GM18520 (cell line): Measurements from ENCODE around the gene SLC9A8.
"Not testable (repeated sequence)": the region's sequence is repeated elsewhere in the genome, so short reads cannot be mapped to it uniquely, and the experiment has no call there.

ENCODE experiments used
- ATAC-seq: cut with Tn5 transposase; IDR thresholded peaks from one replicate; pipeline ENCODE4 v1.9.1; 2021; ENCODE audit not compliant: unreplicated experiment

The SLC9A8 gene

GRCh38 chr20:49891476-49892110 is 79.0 kb downstream of the SLC9A8 start:
- no peak for ATAC-seq

- no peak for ATAC-seq
Observed at GRCh38 chr20:49892260-49892659, 79.6 kb downstream of the SLC9A8 start.

GRCh38 chr20:49892817-49893216 is 80.2 kb downstream of the SLC9A8 start:
- no peak for ATAC-seq

- ATAC-seq: no peak
Observed at GRCh38 chr20:49893242-49894072, 80.8 kb downstream of the SLC9A8 start.

GRCh38 chr20:49894073-49894470 is 81.4 kb downstream of the SLC9A8 start:
- no peak for ATAC-seq

- not testable (repeated sequence) for ATAC-seq
Observed at GRCh38 chr20:49895474-49896093, 83.0 kb downstream of the SLC9A8 start.

GRCh38 chr20:49896204-49896603 is 83.6 kb downstream of the SLC9A8 start:
- no peak for ATAC-seq

GRCh38 chr20:49899541-49900383 is 87.1 kb downstream of the SLC9A8 start:
- no peak for ATAC-seq

GRCh38 chr20:49901588-49901987 is 89.0 kb downstream of the SLC9A8 start:
- no peak for ATAC-seq

- no peak for ATAC-seq
Observed at GRCh38 chr20:49904440-49905214, 92.0 kb downstream of the SLC9A8 start.

GRCh38 chr20:49905415-49906091 is 92.9 kb downstream of the SLC9A8 start:
- no peak for ATAC-seq

GRCh38 chr20:49906101-49906604 is 93.5 kb downstream of the SLC9A8 start:
- ATAC-seq: no peak

GRCh38 chr20:49906615-49907154 is 94.1 kb downstream of the SLC9A8 start:
- ATAC-seq: no peak

GRCh38 chr20:49907405-49908257 is 95.0 kb downstream of the SLC9A8 start:
- ATAC-seq: no peak

GRCh38 chr20:49908258-49908565 is 95.6 kb downstream of the SLC9A8 start:
- no peak for ATAC-seq

GRCh38 chr20:49909499-49910339 is 97.1 kb downstream of the SLC9A8 start:
- no peak for ATAC-seq

GRCh38 chr20:49910340-49910706 is 97.7 kb downstream of the SLC9A8 start:
- ATAC-seq: no peak
